ENCODE results near the gene IFT20. TPM values are rescaled to one million over a fixed set of nuclear protein-coding genes. Genes with fewer than 3 reads are reported as not detected.

The IFT20 gene
- total and polyA plus RNA-seq, 2 of the 13 experiments (the other 11 are each of a cell fraction or from before 2014, with no cell fraction given) = 28.0 to 37.8 TPM

GRCh38 chr17:28334171-28334570, 1.1 kb downstream of the IFT20 start:
- BruUV-seq (replicated peaks) = no TSS peak
- peak overlapping the region; percentile 96 for H3K4me2 ChIP-seq (ENCODE audit: low read depth, low read length)
- FAIRE-seq (no peak), ATAC-seq (no peak), DNase-seq (ENCODE audit: low spot score) (no peak)
- in situ Hi-C loops (cut with HindIII; ENCODE audit: extremely low pct_ligation_motif_present, low pct_unique_long_range_greater_than_20kb) = no loop called here
- ChIA-PET POLR2A (interaction anchor here (1.4 to 2.5 kb wide), 6 partner anchors 11 to 293 kb away, joined by 3 to 68 read pairs (median 14); partner anchors contain the start of genes POLDIP2, SLC46A1 and VTN), CTCF (ENCODE audit: low intra/inter-chr PET ratio, low total read pairs) (no interaction called here)
- peaks cover 8 to 16% of the 10 kb centered on the region in 2 experiments for H3K36me3 ChIP-seq (replicated peaks in 1 of 2; ENCODE audit: control insufficient read depth in 1 of 2, insufficient read depth in 2 of 2, low read length in 2 of 2)
- peak overlapping the region; percentile 87 for H3K9ac ChIP-seq (ENCODE audit: insufficient read depth, low read depth, low read length)
- H3K4me1 ChIP-seq (ENCODE audit: insufficient read depth, low read length) = peaks cover 46% of the 10 kb centered on the region
- intact Hi-C loops (cut with micrococcal nuclease; ENCODE audit: unreplicated experiment) = no loop called here
- peaks cover 55% of the 10 kb centered on the region for H3K79me2 ChIP-seq (ENCODE audit: insufficient read depth, low read length)
- H2AFZ ChIP-seq (ENCODE audit: low read length) = no peak overlapping the region
- TF ChIP-seq NBN (conservative IDR thresholded peaks at IDR 0.05) (no peak), ZNF253 (CRISPR knock-in tag; IDR thresholded peaks at IDR 0.05; ENCODE audit: borderline replicate concordance) (no peak), SIN3B (IDR thresholded peaks at IDR 0.05; ENCODE audit: low read length) (no peak), TRAFD1 (CRISPR knock-in tag; IDR thresholded peaks at IDR 0.05; ENCODE audit: borderline replicate concordance) (no peak), ZBTB43 (CRISPR knock-in tag; conservative IDR thresholded peaks at IDR 0.05) (no peak), SNAI1 (CRISPR knock-in tag; IDR thresholded peaks at IDR 0.05; ENCODE audit: borderline replicate concordance) (no peak), ZNF773 (CRISPR knock-in tag; IDR thresholded peaks at IDR 0.05; ENCODE audit: borderline replicate concordance) (no peak), ZNF672 (CRISPR knock-in tag; IDR thresholded peaks at IDR 0.05) (no peak), ZNF614 (CRISPR knock-in tag; IDR thresholded peaks at IDR 0.05; ENCODE audit: borderline replicate concordance) (no peak), MNT (IDR thresholded peaks at IDR 0.05) (no peak), ZNF549 (CRISPR knock-in tag; IDR thresholded peaks at IDR 0.05) (no peak), NFKB2 (CRISPR knock-in tag; IDR thresholded peaks at IDR 0.05; ENCODE audit: borderline replicate concordance) (no peak), ZNF264 (CRISPR knock-in tag; IDR thresholded peaks at IDR 0.05) (no peak), TIGD3 (CRISPR knock-in tag; IDR thresholded peaks at IDR 0.05; ENCODE audit: borderline replicate concordance) (no peak), ZNF441 (CRISPR knock-in tag; IDR thresholded peaks at IDR 0.05; ENCODE audit: borderline replicate concordance) (no peak), PBX2 (CRISPR knock-in tag; IDR thresholded peaks at IDR 0.05) (no peak), SOX5 (CRISPR knock-in tag; IDR thresholded peaks at IDR 0.05; ENCODE audit: borderline replicate concordance) (no peak)
- H3K27me3 ChIP-seq (ENCODE audit: control insufficient read depth in 1 of 2, insufficient read depth in 2 of 2, low read length in 2 of 2) = no peaks in the 10 kb centered on the region; a peak in 1 of 5 replicates
- H4K20me1 ChIP-seq (ENCODE audit: insufficient read depth, low read length) = no peaks in the 10 kb centered on the region; the same call in 1 of the 2 replicates
- H3K4me3 ChIP-seq (replicated peaks in 1 of 3; ENCODE audit: insufficient read depth in 1 of 3, low read depth in 2 of 3, low read length in 3 of 3) = peak overlapping the region; percentile 80 to 94 (median 93)
- 35% methylated on average over 6 of the region's 6 CpGs for WGBS (ENCODE audit: low lambda C conversion rate)
- peak overlapping the region; percentile 56 for H3K27ac ChIP-seq (ENCODE audit: extremely low read length, insufficient read depth, low read length)
- no peaks in the 10 kb centered on the region for H3K9me3 ChIP-seq (ENCODE audit: low read length)

Data from HepG2 (cell line).